EH (cell line): ENCODE measurements around the gene DZIP1L.

ENCODE experiments used
- DNase-seq: peaks from one replicate; pipeline ENCODE4 v3.0.0-alpha.2; 2015; ENCODE audit warnings: low read depth

DZIP1L gene

GRCh38 chr3:138033202-138033691, 82.2 kb downstream of the DZIP1L start:
- no peak for DNase-seq

DNA sequence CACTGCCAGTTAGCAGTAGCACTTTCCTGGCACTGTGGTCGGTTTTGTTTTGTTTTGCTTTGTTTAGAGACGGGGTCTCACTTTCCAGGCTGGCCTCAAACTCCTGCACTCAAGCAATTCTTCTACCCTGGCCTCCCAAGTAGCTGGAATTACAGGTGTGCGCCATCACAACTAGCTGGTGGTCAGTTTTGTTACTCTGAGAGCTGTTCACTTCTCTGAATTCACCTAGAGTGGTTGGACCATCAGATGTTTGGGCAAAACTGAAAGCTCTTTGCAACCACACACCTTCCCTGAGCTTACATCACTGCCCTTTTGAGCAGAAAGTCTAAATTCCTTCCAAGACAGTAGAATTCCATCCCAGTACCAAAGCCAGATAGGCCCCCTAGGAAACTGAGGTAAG, 82.8 kb downstream of the DZIP1L start:
- no peak for DNase-seq

DNA sequence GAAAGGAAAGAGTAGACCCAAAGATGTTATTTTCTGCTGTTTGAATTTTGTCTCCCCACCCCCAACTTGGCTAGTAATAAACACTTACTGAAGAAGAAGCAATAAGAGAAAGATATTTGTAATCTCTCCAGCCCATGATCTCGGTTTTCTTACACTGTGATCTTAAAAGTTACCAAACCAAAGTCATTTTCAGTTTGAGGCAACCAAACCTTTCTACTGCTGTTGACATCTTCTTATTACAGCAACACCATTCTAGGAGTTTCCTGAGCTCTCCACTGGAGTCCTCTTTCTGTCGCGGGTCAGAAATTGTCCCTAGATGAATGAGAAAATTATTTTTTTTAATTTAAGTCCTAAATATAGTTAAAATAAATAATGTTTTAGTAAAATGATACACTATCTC, 83.9 kb downstream of the DZIP1L start:
- no peak for DNase-seq

- DNase-seq, result no peak
Measured at GRCh38 chr3:138030734-138031280, 84.6 kb downstream of the DZIP1L start.

- DNase-seq, result no peak
Measured at GRCh38 chr3:138027821-138028220, 87.6 kb downstream of the DZIP1L start.

- DNase-seq, result no peak
Measured at GRCh38 chr3:138025553-138025952, 89.9 kb downstream of the DZIP1L start.

DNA sequence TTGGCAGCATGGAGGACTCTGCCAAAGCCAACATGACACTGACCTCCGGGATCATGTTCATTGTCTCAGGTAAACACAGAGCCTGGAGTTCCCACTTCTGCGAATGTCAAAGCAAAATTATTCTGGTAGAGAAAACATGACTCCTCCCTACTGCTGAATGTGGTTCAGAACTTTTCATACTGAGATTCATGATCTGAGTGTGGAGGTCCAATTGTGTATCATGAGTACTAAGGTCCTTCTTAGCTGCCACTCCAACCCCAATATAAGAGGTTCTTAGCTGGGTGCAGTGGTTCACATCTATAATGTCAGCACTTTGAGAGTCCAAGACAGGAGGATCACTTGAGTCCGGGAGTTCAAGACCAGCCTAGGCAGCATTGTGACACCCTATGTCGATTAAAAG, 91.7 kb downstream of the DZIP1L start:
- no peak for DNase-seq

DNA sequence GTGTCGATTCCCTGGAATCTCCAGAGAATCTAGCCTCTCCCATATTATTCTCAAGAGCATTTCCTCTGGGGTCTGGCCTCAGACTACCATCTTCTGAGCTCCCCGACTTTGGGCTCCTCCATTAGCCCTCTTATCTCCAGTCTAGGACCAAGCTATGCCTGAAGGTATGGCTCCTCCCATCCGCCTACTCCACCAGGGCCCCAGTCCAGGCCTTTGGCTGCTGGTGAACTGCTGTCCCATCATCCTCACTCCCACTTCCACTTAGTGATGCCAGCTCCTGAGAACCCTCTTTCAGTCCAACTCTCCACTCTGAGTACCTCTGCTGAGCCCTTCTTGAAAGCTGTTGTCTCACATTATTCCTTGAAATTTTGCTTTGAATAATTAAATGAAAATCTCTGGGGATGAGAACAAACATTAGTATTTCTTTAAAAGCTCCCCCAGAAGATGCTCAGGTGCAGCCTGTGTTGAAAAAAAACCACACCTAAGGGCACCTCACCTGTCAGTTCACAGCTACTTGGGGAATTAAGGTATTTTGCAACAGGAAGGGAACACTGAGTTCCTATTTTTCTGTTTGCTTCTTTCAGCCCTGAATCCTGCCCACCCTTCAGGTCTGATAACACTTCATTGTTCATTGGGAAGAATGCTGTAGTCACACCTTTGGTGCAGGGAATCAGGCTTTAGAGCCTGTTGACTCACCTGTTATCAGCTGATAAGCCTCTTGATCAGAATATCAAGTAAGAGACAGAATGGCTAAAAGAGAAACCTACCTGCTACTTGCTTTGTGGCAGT, 95.9 kb downstream of the DZIP1L start:
- no peak for DNase-seq

GRCh38 chr3:138016065-138016464, 99.3 kb downstream of the DZIP1L start:
- DNase-seq, result no peak

GRCh38 chr3:138012526-138012925, 102.9 kb downstream of the DZIP1L start:
- DNase-seq, result no peak
